Stimulated activated CD4-positive, alpha-beta T cell treated with anti-CD3 and anti-CD28 coated beads, Interleukin-1b, Interleukin-23, amount 100 ng/mL, for 1 hour (primary cell): ENCODE measurements around the gene DNMT3A.

Experiments used
- DNase-seq, 2 donors: peaks; one replicate each; pipeline ENCODE4 v3.0.0-alpha.2; 2020; ENCODE audit warnings: low read depth in 2 of 2

The DNMT3A gene

GRCh38 chr2:25341753-25342371, at the start of gene DNMT3A:
TSS of gene DNMT3A (minus strand) at chr2:25341925. CDS start at chr2:25313984, 27,941 bp downstream.
- DNase-seq, result peak in 1 of 2 donors; percentile 28

- no peak for DNase-seq
These were observed 47.4 kb upstream of the DNMT3A start for GRCh38 chr2:25389161-25389560.

GRCh38 chr2:25388491-25388890, 46.8 kb upstream of the DNMT3A start:
- no peak for DNase-seq

- no peak for DNase-seq
These were observed 46.2 kb upstream of the DNMT3A start for GRCh38 chr2:25387876-25388449.

GRCh38 chr2:25386971-25387875, 45.5 kb upstream of the DNMT3A start:
- no peak for DNase-seq

- no peak for DNase-seq
These were observed 44.2 kb upstream of the DNMT3A start for GRCh38 chr2:25385910-25386309.

- no peak for DNase-seq
These were observed 42.1 kb upstream of the DNMT3A start for GRCh38 chr2:25383806-25384205.

- DNase-seq, result no peak
These were observed 39.8 kb upstream of the DNMT3A start for GRCh38 chr2:25381502-25381901.

- DNase-seq, result no peak
These were observed 39.1 kb upstream of the DNMT3A start for GRCh38 chr2:25380586-25381375.

GRCh38 chr2:25380023-25380422, 38.3 kb upstream of the DNMT3A start:
- no peak for DNase-seq

GRCh38 chr2:25379535-25379934, 37.8 kb upstream of the DNMT3A start:
- no peak for DNase-seq

- DNase-seq, result no peak
These were observed 37.2 kb upstream of the DNMT3A start for GRCh38 chr2:25378731-25379490.

- DNase-seq, result no peak
These were observed 36.2 kb upstream of the DNMT3A start for GRCh38 chr2:25377822-25378421.

- peak; percentile 74 to 88 for DNase-seq
These were observed 35.3 kb upstream of the DNMT3A start for GRCh38 chr2:25376750-25377621.

- DNase-seq, result no peak
These were observed 34.3 kb upstream of the DNMT3A start for GRCh38 chr2:25375989-25376545.

GRCh38 chr2:25375371-25375988, 33.8 kb upstream of the DNMT3A start:
- no peak for DNase-seq

- no peak for DNase-seq
These were observed 33.1 kb upstream of the DNMT3A start for GRCh38 chr2:25374827-25375226.

GRCh38 chr2:25374411-25374810, 32.7 kb upstream of the DNMT3A start:
- no peak for DNase-seq
